Left lung (tissue), 10 donors: ENCODE results near the gene NLN. TPM values are rescaled to one million over a fixed set of nuclear protein-coding genes. Genes with fewer than 3 reads are reported as not detected.

Source experiments
- ATAC-seq: fragments of 200-7000 bp; cut with Tn5 transposase; one replicate; pipeline ENCODE4 v1.9.1; 2020; ENCODE audit warnings: moderate library complexity
- DNase-seq, 4 donors: peaks; one replicate each; pipeline ENCODE4 v3.0.0-alpha.2; 2013 to 2020
- H3K27ac ChIP-seq, 2 donors: fragments of 200-600 bp; sonication (generic) in 1 of 2; one replicate each; pipeline versions ENCODE4 v1.5.0 to v1.8.0; 2020 to 2021
- H3K27me3 ChIP-seq, 2 donors: fragments of 200-600 bp; sonication (generic) in 1 of 2; one replicate each; pipeline versions ENCODE4 v1.5.0 to v1.8.0; 2020 to 2021
- H3K36me3 ChIP-seq, 2 donors: fragments of 200-600 bp; sonication (generic) in 1 of 2; one replicate each; pipeline versions ENCODE4 v1.5.0 to v1.8.0; 2020 to 2021
- H3K4me1 ChIP-seq, 2 donors: fragments of 200-600 bp; one replicate each; pipeline ENCODE4 v1.8.0; 2021
- H3K4me3 ChIP-seq, 2 donors: fragments of 200-600 bp; sonication (generic) in 1 of 2; one replicate each; pipeline versions ENCODE4 v1.5.0 to v1.8.0; 2020 to 2021; ENCODE audit warnings: mild to moderate bottlenecking in 1 of 2
- H3K9me3 ChIP-seq, 2 donors: fragments of 200-600 bp; sonication (generic) in 1 of 2; one replicate each; pipeline versions ENCODE4 v1.5.0 to v1.8.0; 2020 to 2021
- intact Hi-C, 2 donors: fragments of 100-400 bp; cut with DNase I; formaldehyde crosslinking; loops; one replicate each; pipeline versions ENCODE4 v1.11.2 to v1.14.2; 2022
- polyA plus RNA-seq, 6 donors: library from polyadenylated mRNA; unstranded; fragments of 120-200 nt; gene quantifications; one replicate each; pipeline ENCODE4 v1.2.1, GENCODE V29; 2013; ENCODE audit not compliant: insufficient read length in 6 of 6
- total RNA-seq, 2 donors: library from RNA; stranded (reverse); fragmentation: NEBNext Ultra II Directional; extraction: Animal tissue kit (Norgen Biotek cat#: 25700); gene quantifications; one replicate each; pipeline ENCODE4 v1.2.1, GENCODE V29; 2021
- TF ChIP-seq, protein P1 (sequence below), 2 donors: fragments of 200-600 bp; sonication (generic) in 1 of 2; IDR thresholded peaks; one replicate each; pipeline versions ENCODE4 v1.5.0 to v1.8.0; 2021; ENCODE audit warnings: antibody characterized with exemption in 2 of 2
- donor health status: DM: no; HTN: yes; CAD: no.
- donor health status: DM: no; HTN: no; CAD: no.

NLN gene
- total and polyA plus RNA-seq, 8 donors, result 18.0 to 29.1 (median 22.3) TPM

DNA sequence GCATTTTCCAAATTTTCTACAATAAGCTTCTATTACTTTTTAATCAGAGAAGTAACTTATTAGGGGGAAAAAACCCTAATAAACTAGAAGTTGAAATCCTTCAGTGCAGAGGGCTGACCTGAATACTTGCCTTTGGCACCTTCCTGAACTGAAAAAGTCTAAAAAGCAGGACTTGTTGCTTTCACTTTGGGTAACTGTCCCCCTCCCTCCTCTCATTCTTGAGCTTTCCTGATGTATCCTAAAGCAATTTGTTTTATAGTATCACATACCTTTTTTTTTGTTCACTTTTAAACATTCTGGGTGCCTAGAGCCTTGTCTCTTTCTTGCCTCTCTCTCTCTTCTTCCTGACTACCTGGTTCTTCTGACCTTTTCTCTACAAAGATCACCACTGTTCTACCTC is 140.4 kb downstream of the NLN start:
- Histone ChIP-seq H3K4me3 (no peak overlapping the region), H3K36me3 (no peaks in the 10 kb centered on the region), H3K27ac (no peak overlapping the region), H3K4me1 (peaks cover 0 to 10% of the 10 kb centered on the region in 2 donors), H3K27me3 (no peaks in the 10 kb centered on the region), H3K9me3 (no peaks in the 10 kb centered on the region)
- DNase-seq (no peak), ATAC-seq (peak; percentile 18)
- intact Hi-C loops, result no loop called here
- TF ChIP-seq, protein P1, sequence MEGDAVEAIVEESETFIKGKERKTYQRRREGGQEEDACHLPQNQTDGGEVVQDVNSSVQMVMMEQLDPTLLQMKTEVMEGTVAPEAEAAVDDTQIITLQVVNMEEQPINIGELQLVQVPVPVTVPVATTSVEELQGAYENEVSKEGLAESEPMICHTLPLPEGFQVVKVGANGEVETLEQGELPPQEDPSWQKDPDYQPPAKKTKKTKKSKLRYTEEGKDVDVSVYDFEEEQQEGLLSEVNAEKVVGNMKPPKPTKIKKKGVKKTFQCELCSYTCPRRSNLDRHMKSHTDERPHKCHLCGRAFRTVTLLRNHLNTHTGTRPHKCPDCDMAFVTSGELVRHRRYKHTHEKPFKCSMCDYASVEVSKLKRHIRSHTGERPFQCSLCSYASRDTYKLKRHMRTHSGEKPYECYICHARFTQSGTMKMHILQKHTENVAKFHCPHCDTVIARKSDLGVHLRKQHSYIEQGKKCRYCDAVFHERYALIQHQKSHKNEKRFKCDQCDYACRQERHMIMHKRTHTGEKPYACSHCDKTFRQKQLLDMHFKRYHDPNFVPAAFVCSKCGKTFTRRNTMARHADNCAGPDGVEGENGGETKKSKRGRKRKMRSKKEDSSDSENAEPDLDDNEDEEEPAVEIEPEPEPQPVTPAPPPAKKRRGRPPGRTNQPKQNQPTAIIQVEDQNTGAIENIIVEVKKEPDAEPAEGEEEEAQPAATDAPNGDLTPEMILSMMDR (IDR thresholded peaks at IDR 0.05), result no peak

DNA sequence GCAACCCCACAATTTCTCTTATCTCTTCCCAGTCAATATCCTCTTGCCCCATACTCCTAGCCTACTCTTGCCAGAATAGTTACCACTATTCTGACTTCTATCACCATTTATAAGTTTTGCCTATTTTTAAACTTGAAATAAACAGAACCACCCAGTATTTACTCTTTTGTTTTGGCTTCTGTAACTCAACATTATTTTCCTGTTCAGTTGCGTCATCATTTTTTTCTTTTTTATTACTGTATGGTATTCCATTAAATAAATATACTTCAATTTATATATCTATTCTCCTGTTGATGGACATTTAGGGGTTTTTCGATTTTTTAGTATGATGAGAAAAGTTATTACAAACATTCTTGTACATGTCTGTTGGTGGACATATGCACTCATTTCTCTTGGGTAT is 141.7 kb downstream of the NLN start:
- H3K4me1 ChIP-seq, result peaks cover 0 to 11% of the 10 kb centered on the region in 2 donors
- intact Hi-C loops, result no loop called here
- TF ChIP-seq, protein P1 (IDR thresholded peaks at IDR 0.05), result no peak
- no peaks in the 10 kb centered on the region for H3K9me3 ChIP-seq
- no peaks in the 10 kb centered on the region for H3K27me3 ChIP-seq
- H3K36me3 ChIP-seq, result no peaks in the 10 kb centered on the region
- no peak overlapping the region for H3K4me3 ChIP-seq
- DNase-seq (no peak), ATAC-seq (no peak)
- no peak overlapping the region for H3K27ac ChIP-seq

DNA sequence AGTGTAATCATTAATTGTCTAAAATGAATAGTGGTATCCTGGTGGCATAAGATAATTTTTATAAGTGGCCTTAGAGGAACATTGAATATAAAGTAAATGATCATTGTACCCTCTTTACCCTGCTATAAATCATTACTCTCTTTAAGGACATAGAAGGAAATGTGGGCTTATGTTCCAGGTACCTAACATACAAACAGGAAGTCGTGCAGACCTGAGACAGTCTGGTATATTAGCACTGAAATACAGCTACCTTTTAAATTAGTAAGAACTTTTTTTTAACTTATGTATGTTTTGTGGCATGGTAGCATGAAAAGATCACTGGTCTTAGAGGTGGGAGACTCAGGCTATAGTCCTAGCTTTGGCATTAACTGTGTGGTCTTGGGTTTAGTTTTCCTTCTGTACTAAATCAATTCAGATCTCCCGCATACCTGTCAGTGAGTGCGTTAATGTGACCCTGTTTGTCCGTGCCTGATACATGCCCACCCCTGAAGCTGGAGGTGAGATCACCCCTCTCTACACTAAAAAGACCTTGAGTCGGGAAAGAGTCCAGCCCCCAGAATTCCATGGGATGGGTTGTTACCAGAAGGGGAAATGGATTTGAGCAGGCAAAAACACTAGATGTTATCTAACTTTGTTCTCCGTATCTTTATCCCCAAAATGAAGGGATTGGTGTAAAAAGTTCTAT is 145.0 kb downstream of the NLN start:
- H3K4me3 ChIP-seq, result no peak overlapping the region
- peaks cover 0 to 11% of the 10 kb centered on the region in 2 donors for H3K4me1 ChIP-seq
- H3K27ac ChIP-seq, result peak overlapping the region in 1 of 2 donors; percentile 31
- DNase-seq (no peak), ATAC-seq (no peak)
- TF ChIP-seq, protein P1 (IDR thresholded peaks at IDR 0.05), result no peak
- H3K9me3 ChIP-seq, result no peaks in the 10 kb centered on the region
- no peaks in the 10 kb centered on the region for H3K36me3 ChIP-seq
- H3K27me3 ChIP-seq, result no peaks in the 10 kb centered on the region
- intact Hi-C loops, result no loop called here

DNA sequence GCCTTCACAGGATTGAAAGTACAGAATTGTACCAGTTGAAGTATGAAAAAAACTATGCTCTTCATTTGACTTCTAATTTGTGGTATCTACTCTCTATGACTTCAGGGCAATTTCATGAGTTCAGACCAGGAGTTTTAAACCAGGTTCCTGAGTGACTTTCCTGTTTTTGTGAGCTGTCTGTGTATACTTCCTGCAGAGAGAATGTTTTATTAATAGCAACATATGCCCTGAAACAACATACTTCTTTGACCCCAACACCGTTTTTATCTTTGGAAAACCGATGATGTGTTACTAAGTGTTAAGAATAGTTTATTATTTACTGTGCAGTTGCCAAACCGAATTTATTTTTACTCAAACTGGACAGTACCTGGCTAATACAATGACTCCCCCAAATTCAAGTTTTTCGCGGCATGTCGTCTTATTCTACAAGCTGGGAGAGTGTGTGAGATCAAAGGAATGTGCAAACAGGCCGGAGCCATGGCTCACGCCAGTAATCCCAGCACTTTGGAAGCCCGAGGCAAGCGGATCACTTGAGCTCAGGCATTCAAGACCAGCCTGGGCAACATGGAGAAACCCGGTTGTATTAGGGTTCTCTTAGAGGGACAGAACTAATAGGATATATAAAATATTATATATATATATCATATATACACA is 145.7 kb downstream of the NLN start:
- TF ChIP-seq, protein P1 (IDR thresholded peaks at IDR 0.05), result no peak
- no peaks in the 10 kb centered on the region for H3K27me3 ChIP-seq
- no peak for DNase-seq
- H3K4me1 ChIP-seq, result peaks cover 0 to 11% of the 10 kb centered on the region in 2 donors
- H3K4me3 ChIP-seq, result no peak overlapping the region
- no peaks in the 10 kb centered on the region for H3K36me3 ChIP-seq
- peak overlapping the region in 1 of 2 donors; percentile 31 for H3K27ac ChIP-seq
- no peaks in the 10 kb centered on the region for H3K9me3 ChIP-seq
- intact Hi-C loops, result no loop called here
- no peak for ATAC-seq

DNA sequence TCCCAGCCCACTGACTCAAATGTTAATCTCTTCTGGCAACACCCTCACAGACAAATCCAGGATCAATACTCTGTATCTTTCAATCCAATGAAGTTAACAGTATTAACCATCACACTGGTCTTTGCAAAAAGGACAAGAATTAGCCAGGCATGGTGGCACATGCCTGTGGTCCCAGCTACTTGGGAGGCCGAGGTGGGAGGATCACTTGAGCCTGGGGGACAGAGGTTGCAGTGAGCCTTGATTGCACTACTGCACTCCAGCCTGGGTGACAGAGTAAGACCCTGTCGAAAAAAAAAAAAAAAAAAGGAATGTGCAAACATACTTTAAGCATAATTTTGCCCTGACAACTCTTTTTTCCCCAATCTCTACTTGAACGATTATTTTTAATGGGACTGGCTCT is 146.5 kb downstream of the NLN start:
- ATAC-seq (no peak), DNase-seq (no peak)
- Histone ChIP-seq H3K4me3 (no peak overlapping the region), H3K9me3 (no peaks in the 10 kb centered on the region), H3K36me3 (no peaks in the 10 kb centered on the region), H3K4me1 (peaks cover 0 to 11% of the 10 kb centered on the region in 2 donors), H3K27me3 (no peaks in the 10 kb centered on the region), H3K27ac (no peak overlapping the region)
- TF ChIP-seq, protein P1 (IDR thresholded peaks at IDR 0.05), result no peak
- intact Hi-C loops, result no loop called here
